ENCODE results near the gene PAK4.

The PAK4 gene

GRCh38 chr19:39128516-39129079, 3.0 kb downstream of the PAK4 start:
- Histone ChIP-seq H3K9me2 (replicated peaks; ENCODE audit: insufficient read depth, low read length) (no peaks in the 10 kb centered on the region), H3K27ac (ENCODE audit: low read depth, low read length) (no peak overlapping the region), H3K36me3 (ENCODE audit: low read length) (no peaks in the 10 kb centered on the region), H3K9ac (ENCODE audit: low read length) (no peak overlapping the region), H3K4me2 (ENCODE audit: low read depth, low read length, poor library complexity, severe bottlenecking) (no peak overlapping the region), H4K20me1 (ENCODE audit: low read depth, low read length) (no peaks in the 10 kb centered on the region), H3K27me3 (ENCODE audit: low read length) (no peaks in the 10 kb centered on the region), H2AFZ (ENCODE audit: low read depth, low read length, severe bottlenecking) (no peak overlapping the region), H3K4me3 (ENCODE audit: insufficient read depth, low read length, poor library complexity, severe bottlenecking) (no peak overlapping the region), H3F3A (ENCODE audit: insufficient read depth) (0 out of 2 replicates have a peak, but pooled peaks cover 6% of the 10 kb centered on the region), H3K9me3 (ENCODE audit: insufficient read depth, low read length) (no peaks in the 10 kb centered on the region), H3K79me2 (ENCODE audit: insufficient read depth, low read length) (peaks cover 3% of the 10 kb centered on the region; the same call in 1 of the 2 replicates)
- no peak for TF ChIP-seq CTCF (IDR thresholded peaks at IDR 0.05; ENCODE audit: insufficient read depth, low read length, poor library complexity, severe bottlenecking)
- no peak for TF ChIP-seq EZH2phosphoT487 (conservative IDR thresholded peaks at IDR 0.05; ENCODE audit: low read length)

GRCh38 chr19:39129116-39129515, 3.5 kb downstream of the PAK4 start:
- no peaks in the 10 kb centered on the region for H3K27me3 ChIP-seq (ENCODE audit: low read length)
- 0 out of 2 replicates have a peak, but pooled peaks cover 6% of the 10 kb centered on the region for H3F3A ChIP-seq (ENCODE audit: insufficient read depth)
- H3K79me2 ChIP-seq (ENCODE audit: insufficient read depth, low read length), result peaks cover 3% of the 10 kb centered on the region; the same call in 1 of the 2 replicates
- no peaks in the 10 kb centered on the region for H3K36me3 ChIP-seq (ENCODE audit: low read length)
- no peak overlapping the region for H3K4me3 ChIP-seq (ENCODE audit: insufficient read depth, low read length, poor library complexity, severe bottlenecking)
- H3K9me2 ChIP-seq (replicated peaks; ENCODE audit: insufficient read depth, low read length), result no peaks in the 10 kb centered on the region
- TF ChIP-seq CTCF (IDR thresholded peaks at IDR 0.05; ENCODE audit: insufficient read depth, low read length, poor library complexity, severe bottlenecking) (no peak), EZH2phosphoT487 (conservative IDR thresholded peaks at IDR 0.05; ENCODE audit: low read length) (no peak)
- no peak overlapping the region for H3K27ac ChIP-seq (ENCODE audit: low read depth, low read length)
- H3K9me3 ChIP-seq (ENCODE audit: insufficient read depth, low read length), result no peaks in the 10 kb centered on the region
- H3K9ac ChIP-seq (ENCODE audit: low read length), result no peak overlapping the region
- H2AFZ ChIP-seq (ENCODE audit: low read depth, low read length, severe bottlenecking), result no peak overlapping the region
- H3K4me2 ChIP-seq (ENCODE audit: low read depth, low read length, poor library complexity, severe bottlenecking), result no peak overlapping the region
- no peaks in the 10 kb centered on the region for H4K20me1 ChIP-seq (ENCODE audit: low read depth, low read length)

GRCh38 chr19:39130337-39131254, 5.0 kb downstream of the PAK4 start:
- Histone ChIP-seq H3K79me2 (ENCODE audit: insufficient read depth, low read length) (peaks cover 3% of the 10 kb centered on the region; the same call in 1 of the 2 replicates), H3K4me2 (ENCODE audit: low read depth, low read length, poor library complexity, severe bottlenecking) (no peak overlapping the region), H2AFZ (ENCODE audit: low read depth, low read length, severe bottlenecking) (no peak overlapping the region), H3K9me2 (replicated peaks; ENCODE audit: insufficient read depth, low read length) (no peaks in the 10 kb centered on the region), H3K36me3 (ENCODE audit: low read length) (no peaks in the 10 kb centered on the region), H3K4me3 (ENCODE audit: insufficient read depth, low read length, poor library complexity, severe bottlenecking) (no peak overlapping the region), H3K27me3 (ENCODE audit: low read length) (no peaks in the 10 kb centered on the region), H3F3A (ENCODE audit: insufficient read depth) (0 out of 2 replicates have a peak, but pooled peaks cover 6% of the 10 kb centered on the region), H3K9me3 (ENCODE audit: insufficient read depth, low read length) (no peaks in the 10 kb centered on the region), H4K20me1 (ENCODE audit: low read depth, low read length) (no peaks in the 10 kb centered on the region), H3K27ac (ENCODE audit: low read depth, low read length) (no peak overlapping the region), H3K9ac (ENCODE audit: low read length) (no peak overlapping the region)
- TF ChIP-seq EZH2phosphoT487 (conservative IDR thresholded peaks at IDR 0.05; ENCODE audit: low read length), result no peak
- TF ChIP-seq CTCF (IDR thresholded peaks at IDR 0.05; ENCODE audit: insufficient read depth, low read length, poor library complexity, severe bottlenecking), result no peak

All from SU-DHL-6 (cell line).